ENCODE data around the gene PAM. TPM values are rescaled to one million over a fixed set of nuclear protein-coding genes. Genes with fewer than 3 reads are reported as not detected.

PAM gene
- total and polyA plus RNA-seq, 5 donors = 3,384 to 4,784 (median 4,213) TPM

GRCh38 chr5:102815084-102815483, 60.0 kb downstream of the PAM start:
- H3K27ac ChIP-seq (ENCODE audit: low read length) = no peak overlapping the region
- H3K4me3 ChIP-seq (ENCODE audit: low read length) = peak overlapping the region; percentile 5
- peaks cover 4% of the 10 kb centered on the region for H3K4me1 ChIP-seq (ENCODE audit: control insufficient read depth, insufficient read depth, low read length)
- intact Hi-C loops (cut with DNase I) = loop anchor here in 1 of 4 donors (10.0 kb wide), 1 partner anchor 50 kb away; no protein-coding TSS in a partner anchor
- ATAC-seq = no peak
- no peaks in the 10 kb centered on the region for H3K27me3 ChIP-seq (ENCODE audit: control insufficient read depth, insufficient read depth)
- H3K9me3 ChIP-seq (ENCODE audit: control insufficient read depth, low read length) = no peaks in the 10 kb centered on the region
- WGBS = 52% methylated on average over 4 of the region's 4 CpGs
- DNase-seq = no peak

DNA sequence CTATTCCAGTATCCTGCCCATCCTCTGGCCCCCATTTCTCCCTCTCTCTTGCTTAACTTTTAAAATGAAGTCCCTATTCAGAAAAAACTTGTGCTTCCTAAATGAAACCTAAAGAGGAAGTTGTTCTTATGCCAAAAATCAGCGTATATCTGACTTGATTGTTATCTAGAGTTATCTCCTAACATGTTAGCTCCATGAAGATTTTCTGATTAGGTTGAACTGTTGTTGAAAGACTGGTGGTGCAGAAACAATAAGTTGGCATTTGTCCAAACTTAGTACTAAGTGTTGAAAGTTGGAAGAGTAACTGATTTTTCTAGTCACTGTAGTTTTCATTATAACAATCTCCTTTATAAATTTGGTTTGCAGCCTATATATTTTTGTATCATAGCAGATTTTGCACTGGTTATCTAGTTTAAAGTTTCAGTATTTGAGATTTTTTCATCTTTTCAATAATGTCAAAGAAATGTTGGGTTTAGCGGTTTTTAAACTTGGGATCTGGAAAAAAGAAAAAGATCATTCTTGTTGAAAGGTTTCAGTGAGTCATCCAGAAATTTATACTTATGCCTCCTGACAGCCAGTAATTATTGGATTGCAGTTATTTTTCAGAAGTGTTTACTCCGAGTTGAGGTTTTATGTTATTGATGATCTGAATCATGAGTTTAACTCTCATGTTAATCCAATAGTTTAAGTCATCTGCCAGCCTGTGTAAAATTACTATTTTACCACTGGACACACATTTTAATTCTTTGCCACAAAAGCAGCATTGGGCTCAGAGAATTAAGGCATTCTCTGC, 60.6 kb downstream of the PAM start:
- no peak overlapping the region for H3K27ac ChIP-seq (ENCODE audit: low read length)
- no peak overlapping the region for H3K4me3 ChIP-seq (ENCODE audit: low read length)
- no peaks in the 10 kb centered on the region for H3K9me3 ChIP-seq (ENCODE audit: control insufficient read depth, low read length)
- H3K4me1 ChIP-seq (ENCODE audit: control insufficient read depth, insufficient read depth, low read length) = peaks cover 4% of the 10 kb centered on the region
- DNase-seq (no peak), ATAC-seq (no peak)
- H3K27me3 ChIP-seq (ENCODE audit: control insufficient read depth, insufficient read depth) = no peaks in the 10 kb centered on the region
- intact Hi-C loops (cut with DNase I) = loop anchor here in 1 of 4 donors (10.0 kb wide), 1 partner anchor 49 kb away; no protein-coding TSS in a partner anchor
- 50% methylated on average over 3 of the region's 3 CpGs for WGBS

DNA sequence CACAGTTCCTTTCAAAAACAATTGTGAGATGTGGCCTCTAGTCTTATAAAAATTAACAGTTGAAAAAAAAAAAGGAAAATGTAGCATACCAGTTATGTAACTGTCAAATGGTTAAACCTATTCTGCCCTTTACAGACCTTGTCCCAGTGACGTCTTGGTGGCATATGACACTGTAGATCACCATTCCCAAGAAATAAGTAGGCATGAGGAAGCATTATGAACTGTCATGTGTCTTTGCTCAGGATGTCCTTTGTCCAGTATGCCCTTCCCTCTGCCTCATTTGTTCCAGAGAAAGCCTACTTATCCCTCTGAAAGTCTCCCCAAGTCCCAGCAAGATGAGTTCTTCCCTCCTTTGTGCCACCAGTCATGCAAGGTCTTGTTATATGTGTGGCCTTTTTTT, 63.2 kb downstream of the PAM start:
- DNase-seq (no peak), ATAC-seq (peak in 1 of 2 donors; percentile 33)
- no peak overlapping the region for H3K4me3 ChIP-seq (ENCODE audit: low read length)
- no peak overlapping the region for H3K27ac ChIP-seq (ENCODE audit: low read length)
- no peaks in the 10 kb centered on the region for H3K27me3 ChIP-seq (ENCODE audit: control insufficient read depth, insufficient read depth)
- H3K4me1 ChIP-seq (ENCODE audit: control insufficient read depth, insufficient read depth, low read length) = peaks cover 4% of the 10 kb centered on the region
- intact Hi-C loops (cut with DNase I) = loop anchor here in 1 of 4 donors (10.0 kb wide), 1 partner anchor 46 kb away; no protein-coding TSS in a partner anchor
- no peaks in the 10 kb centered on the region for H3K9me3 ChIP-seq (ENCODE audit: control insufficient read depth, low read length)
- WGBS = 75% methylated on average over 1 of the region's 1 CpG

DNA sequence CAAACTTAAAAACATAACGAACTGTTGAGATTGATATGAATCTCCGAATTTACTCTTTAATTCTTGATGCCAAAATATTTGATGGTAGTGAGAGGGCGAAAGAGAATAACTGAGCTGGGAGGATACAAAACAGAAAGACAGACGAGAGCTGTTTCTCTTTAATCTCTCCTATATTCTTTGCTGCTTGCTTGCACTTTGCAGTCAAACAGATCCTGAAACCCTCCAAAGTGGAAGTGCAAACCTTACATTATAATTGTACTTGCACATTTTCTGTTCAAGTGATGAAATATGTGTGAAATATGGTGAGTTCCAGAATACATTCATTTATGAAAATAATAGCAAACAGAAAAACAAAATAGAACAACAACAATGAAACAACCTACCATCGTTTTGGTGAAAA, 63.8 kb downstream of the PAM start:
- ATAC-seq (no peak), DNase-seq (no peak)
- WGBS = 75% methylated on average over 5 of the region's 5 CpGs
- Histone ChIP-seq H3K27me3 (ENCODE audit: control insufficient read depth, insufficient read depth) (no peaks in the 10 kb centered on the region), H3K4me1 (ENCODE audit: control insufficient read depth, insufficient read depth, low read length) (peaks cover 3% of the 10 kb centered on the region), H3K4me3 (ENCODE audit: low read length) (no peak overlapping the region), H3K9me3 (ENCODE audit: control insufficient read depth, low read length) (no peaks in the 10 kb centered on the region), H3K27ac (ENCODE audit: low read length) (no peak overlapping the region)
- intact Hi-C loops (cut with DNase I) = loop anchor here in 1 of 4 donors (10.0 kb wide), 1 partner anchor 46 kb away; no protein-coding TSS in a partner anchor

DNA sequence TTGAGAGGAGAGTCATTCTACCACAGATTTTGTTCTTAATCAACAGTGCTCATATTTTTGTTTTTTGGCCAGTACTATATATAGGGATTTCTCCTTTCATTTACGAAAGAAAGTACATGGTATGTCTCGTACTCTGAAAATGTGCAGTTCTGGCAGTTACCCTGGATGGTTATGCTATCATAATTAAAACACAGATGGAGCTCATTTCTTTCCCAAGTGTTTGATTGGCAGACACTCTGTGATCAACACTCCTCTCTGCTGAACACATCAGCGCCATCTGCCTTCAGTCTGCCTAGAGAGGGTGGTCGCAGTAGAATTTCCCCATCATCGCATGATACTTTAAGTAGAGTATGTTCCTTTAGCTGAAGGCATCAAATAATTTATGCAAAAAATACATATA, 64.5 kb downstream of the PAM start:
- DNase-seq (no peak), ATAC-seq (no peak)
- WGBS = 58% methylated on average over 5 of the region's 5 CpGs
- no peaks in the 10 kb centered on the region for H3K27me3 ChIP-seq (ENCODE audit: control insufficient read depth, insufficient read depth)
- peaks cover 3% of the 10 kb centered on the region for H3K4me1 ChIP-seq (ENCODE audit: control insufficient read depth, insufficient read depth, low read length)
- no peak overlapping the region for H3K4me3 ChIP-seq (ENCODE audit: low read length)
- H3K27ac ChIP-seq (ENCODE audit: low read length) = no peak overlapping the region
- no peaks in the 10 kb centered on the region for H3K9me3 ChIP-seq (ENCODE audit: control insufficient read depth, low read length)
- intact Hi-C loops (cut with DNase I) = loop anchor here in 2 of 4 donors (2.0 to 10.0 kb wide), 2 partner anchors 45 kb away; no protein-coding TSS in a partner anchor

GRCh38 chr5:102823441-102823874, 68.4 kb downstream of the PAM start:
- intact Hi-C loops (cut with DNase I) = no loop called here
- ATAC-seq = no peak

GRCh38 chr5:102826629-102827028, 71.5 kb downstream of the PAM start:
- Histone ChIP-seq H3K4me3 (ENCODE audit: low read length) (no peak overlapping the region), H3K9me3 (ENCODE audit: control insufficient read depth, low read length) (no peaks in the 10 kb centered on the region), H3K27ac (ENCODE audit: low read length) (no peak overlapping the region), H3K27me3 (ENCODE audit: control insufficient read depth, insufficient read depth) (no peaks in the 10 kb centered on the region), H3K4me1 (ENCODE audit: control insufficient read depth, insufficient read depth, low read length) (no peaks in the 10 kb centered on the region)
- intact Hi-C loops (cut with DNase I) = no loop called here
- ATAC-seq = no peak
- no peak for DNase-seq

More at GRCh38 chr5:102823441-102823874, 68.4 kb downstream of the PAM start:
- no peaks in the 10 kb centered on the region for H3K27me3 ChIP-seq (ENCODE audit: control insufficient read depth, insufficient read depth)
- no peak for DNase-seq
- 80% methylated on average over 1 of the region's 1 CpG for WGBS
- H3K9me3 ChIP-seq (ENCODE audit: control insufficient read depth, low read length) = no peaks in the 10 kb centered on the region
- no peak overlapping the region for H3K27ac ChIP-seq (ENCODE audit: low read length)
- H3K4me3 ChIP-seq (ENCODE audit: low read length) = no peak overlapping the region
- H3K4me1 ChIP-seq (ENCODE audit: control insufficient read depth, insufficient read depth, low read length) = peaks cover under 1% of the 10 kb centered on the region

DNA sequence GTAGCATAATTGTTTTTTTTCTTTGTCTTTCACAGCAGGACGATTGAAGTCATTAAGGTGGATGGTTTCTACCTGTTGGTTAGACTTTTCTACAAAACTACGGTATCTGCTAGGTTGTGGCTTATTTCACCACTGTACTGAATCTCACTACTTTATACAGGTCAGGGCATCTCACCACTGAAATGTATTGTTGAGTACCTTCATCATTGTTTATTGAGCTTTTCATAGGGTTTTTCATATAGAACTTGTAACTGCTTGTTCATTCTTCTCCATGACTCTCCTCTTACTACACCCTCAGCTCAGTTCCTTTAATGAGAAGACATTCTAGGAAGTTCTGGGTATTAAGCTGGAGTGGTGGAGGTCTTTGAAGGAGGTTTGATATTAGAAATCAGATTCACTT, 75.1 kb downstream of the PAM start:
- no peak for ATAC-seq
- H3K27me3 ChIP-seq (ENCODE audit: control insufficient read depth, insufficient read depth) = no peaks in the 10 kb centered on the region
- H3K4me1 ChIP-seq (ENCODE audit: control insufficient read depth, insufficient read depth, low read length) = no peaks in the 10 kb centered on the region
- intact Hi-C loops (cut with DNase I) = no loop called here
- no peaks in the 10 kb centered on the region for H3K9me3 ChIP-seq (ENCODE audit: control insufficient read depth, low read length)
- H3K27ac ChIP-seq (ENCODE audit: low read length) = no peak overlapping the region
- 96% methylated on average over 2 of the region's 2 CpGs for WGBS
- no peak overlapping the region for H3K4me3 ChIP-seq (ENCODE audit: low read length)
- DNase-seq = no peak

- H3K4me3 ChIP-seq (ENCODE audit: low read length) = no peak overlapping the region
- ATAC-seq (no peak), DNase-seq (no peak)
- H3K27me3 ChIP-seq (ENCODE audit: control insufficient read depth, insufficient read depth) = no peaks in the 10 kb centered on the region
- H3K27ac ChIP-seq (ENCODE audit: low read length) = no peak overlapping the region
- H3K9me3 ChIP-seq (ENCODE audit: control insufficient read depth, low read length) = no peaks in the 10 kb centered on the region
- intact Hi-C loops (cut with DNase I) = no loop called here
- no peaks in the 10 kb centered on the region for H3K4me1 ChIP-seq (ENCODE audit: control insufficient read depth, insufficient read depth, low read length)
Observed at GRCh38 chr5:102832445-102832844, 77.3 kb downstream of the PAM start.

DNA sequence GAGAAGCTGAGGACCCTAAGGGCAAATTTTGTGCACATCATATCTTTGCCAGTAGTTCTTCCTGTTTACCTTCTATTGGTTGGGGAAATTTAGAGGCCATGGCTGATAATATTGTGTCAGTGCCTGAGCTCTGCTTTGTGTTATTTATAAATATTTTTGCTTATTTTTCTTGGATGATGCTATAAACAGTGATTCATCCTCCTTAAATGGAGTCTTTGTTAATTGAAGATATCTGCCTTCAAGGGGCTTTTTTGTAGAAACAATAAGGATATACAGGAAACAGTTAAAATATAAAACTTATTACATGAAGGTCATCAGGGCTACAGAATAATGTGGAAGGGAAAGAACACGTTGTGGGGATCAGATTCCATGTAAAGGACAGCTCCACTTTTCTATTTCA, 78.0 kb downstream of the PAM start:
- ATAC-seq (no peak), DNase-seq (no peak)
- Histone ChIP-seq H3K27ac (ENCODE audit: low read length) (no peak overlapping the region), H3K27me3 (ENCODE audit: control insufficient read depth, insufficient read depth) (no peaks in the 10 kb centered on the region), H3K9me3 (ENCODE audit: control insufficient read depth, low read length) (no peaks in the 10 kb centered on the region), H3K4me3 (ENCODE audit: low read length) (no peak overlapping the region), H3K4me1 (ENCODE audit: control insufficient read depth, insufficient read depth, low read length) (no peaks in the 10 kb centered on the region)
- intact Hi-C loops (cut with DNase I) = no loop called here
- WGBS = 20% methylated on average over 1 of the region's 1 CpG

DNA sequence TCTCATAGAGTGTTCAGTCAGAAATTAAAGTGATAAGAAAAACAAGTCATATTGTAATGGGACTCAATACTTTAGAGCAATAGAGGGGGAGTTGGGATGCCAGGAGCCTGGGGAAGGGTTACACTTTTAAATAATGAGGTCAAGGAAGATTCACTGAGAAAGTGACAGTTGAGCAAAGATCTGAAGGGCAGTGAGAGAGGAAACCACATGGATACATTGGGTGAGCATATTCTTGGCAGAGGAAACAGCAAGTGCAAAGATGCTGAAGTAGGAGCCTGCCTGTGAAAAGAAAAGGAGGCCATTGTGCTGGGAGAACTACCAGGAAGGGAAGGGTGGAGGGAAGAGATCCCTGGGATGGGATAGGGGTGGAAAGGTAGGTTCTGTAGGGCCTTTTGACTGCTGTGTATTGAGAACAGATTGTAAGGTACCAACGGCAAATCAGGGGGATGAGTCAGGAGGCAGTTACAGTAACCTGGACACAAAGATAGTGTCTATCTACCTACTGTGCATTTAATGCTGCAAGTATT, 79.4 kb downstream of the PAM start:
- intact Hi-C loops (cut with DNase I) = no loop called here
- no peak overlapping the region for H3K27ac ChIP-seq (ENCODE audit: low read length)

More for the DNA sequence above, 79.4 kb downstream of the PAM start:
- Histone ChIP-seq H3K4me3 (ENCODE audit: low read length) (no peak overlapping the region), H3K27me3 (ENCODE audit: control insufficient read depth, insufficient read depth) (no peaks in the 10 kb centered on the region), H3K4me1 (ENCODE audit: control insufficient read depth, insufficient read depth, low read length) (no peaks in the 10 kb centered on the region), H3K9me3 (ENCODE audit: control insufficient read depth, low read length) (no peaks in the 10 kb centered on the region)
- DNase-seq (no peak), ATAC-seq (no peak)
- 82% methylated on average over 1 of the region's 1 CpG for WGBS

Measured in right cardiac atrium (tissue), 5 donors.